ENCODE data around the gene SLC26A11. TPM values are rescaled to one million over a fixed set of nuclear protein-coding genes. Genes with fewer than 3 reads are reported as not detected.

Gene SLC26A11
- total and polyA plus RNA-seq, 2 donors (not counting 1 experiment from before 2014, with no cell fraction given): 5.8 to 19.3 TPM

DNA sequence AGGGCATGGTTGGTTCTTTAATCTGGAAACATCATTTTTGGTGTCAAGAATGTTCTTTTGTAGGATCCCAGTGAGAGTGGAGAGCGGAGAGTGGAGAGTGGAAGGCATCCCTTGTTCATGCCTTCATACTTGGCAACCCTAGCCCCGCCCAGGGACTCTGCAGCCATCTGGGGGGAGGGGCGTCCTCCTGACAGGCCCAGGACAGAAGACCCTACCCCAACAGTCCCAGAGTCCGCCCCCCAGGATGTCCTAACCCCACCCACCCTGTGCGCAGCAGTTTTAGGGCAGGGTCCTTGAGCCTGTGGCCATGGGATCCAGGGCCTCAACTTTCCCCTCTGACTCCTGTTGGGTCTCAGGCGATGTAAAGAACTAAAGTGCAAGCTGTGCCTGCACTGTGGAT, 4.5 kb downstream of the SLC26A11 start:
- no peak for DNase-seq (ENCODE audit: low read depth in 2 of 2)
- no peak overlapping the region for H3K9ac ChIP-seq (ENCODE audit: insufficient read depth, low read length)

DNA sequence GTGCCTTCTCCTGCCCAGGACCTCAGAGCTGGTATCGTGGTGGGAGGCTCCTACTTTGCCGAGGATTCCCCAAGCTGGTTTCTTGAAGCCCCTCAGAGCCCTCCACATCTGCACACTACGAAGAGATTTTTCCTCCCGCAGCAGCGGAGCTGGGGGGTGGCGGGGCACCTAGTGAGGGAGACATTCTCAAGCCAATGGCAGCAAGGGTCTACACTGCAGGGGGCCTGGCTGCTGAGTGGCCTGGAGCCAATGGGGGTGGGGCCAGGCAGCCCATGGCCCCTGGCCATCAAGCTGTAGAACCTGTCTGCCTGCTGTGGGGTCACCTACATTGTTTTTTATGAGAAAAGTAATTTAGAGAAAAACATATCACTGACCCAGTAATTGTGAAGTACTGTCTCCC, 5.0 kb downstream of the SLC26A11 start:
- H3K79me2 ChIP-seq (ENCODE audit: control insufficient read depth, insufficient read depth, low read length): no peaks in the 10 kb centered on the region
- H3K9ac ChIP-seq (ENCODE audit: insufficient read depth, low read length): no peak overlapping the region
- DNase-seq (ENCODE audit: low read depth in 2 of 2): no peak
- no peaks in the 10 kb centered on the region for H3K27me3 ChIP-seq (ENCODE audit: control insufficient read depth, insufficient read depth, low read length)
- no peak overlapping the region for H3K27ac ChIP-seq (ENCODE audit: insufficient read depth, low read length)
- H3K4me2 ChIP-seq (ENCODE audit: extremely low read depth, insufficient read depth, low read length): no peak overlapping the region
- H4K20me1 ChIP-seq (ENCODE audit: control insufficient read depth, extremely low read depth, insufficient read depth, low read length): no peaks in the 10 kb centered on the region
- no peaks in the 10 kb centered on the region for H3K9me3 ChIP-seq (ENCODE audit: control insufficient read depth, insufficient read depth, low read depth, low read length)
- no peak overlapping the region for H3K4me3 ChIP-seq (replicated peaks in 1 of 4; ENCODE audit: control extremely low read depth in 1 of 4, insufficient read depth in 1 of 4, low read depth in 3 of 4, low read length in 4 of 4)
- TF ChIP-seq, protein P1, sequence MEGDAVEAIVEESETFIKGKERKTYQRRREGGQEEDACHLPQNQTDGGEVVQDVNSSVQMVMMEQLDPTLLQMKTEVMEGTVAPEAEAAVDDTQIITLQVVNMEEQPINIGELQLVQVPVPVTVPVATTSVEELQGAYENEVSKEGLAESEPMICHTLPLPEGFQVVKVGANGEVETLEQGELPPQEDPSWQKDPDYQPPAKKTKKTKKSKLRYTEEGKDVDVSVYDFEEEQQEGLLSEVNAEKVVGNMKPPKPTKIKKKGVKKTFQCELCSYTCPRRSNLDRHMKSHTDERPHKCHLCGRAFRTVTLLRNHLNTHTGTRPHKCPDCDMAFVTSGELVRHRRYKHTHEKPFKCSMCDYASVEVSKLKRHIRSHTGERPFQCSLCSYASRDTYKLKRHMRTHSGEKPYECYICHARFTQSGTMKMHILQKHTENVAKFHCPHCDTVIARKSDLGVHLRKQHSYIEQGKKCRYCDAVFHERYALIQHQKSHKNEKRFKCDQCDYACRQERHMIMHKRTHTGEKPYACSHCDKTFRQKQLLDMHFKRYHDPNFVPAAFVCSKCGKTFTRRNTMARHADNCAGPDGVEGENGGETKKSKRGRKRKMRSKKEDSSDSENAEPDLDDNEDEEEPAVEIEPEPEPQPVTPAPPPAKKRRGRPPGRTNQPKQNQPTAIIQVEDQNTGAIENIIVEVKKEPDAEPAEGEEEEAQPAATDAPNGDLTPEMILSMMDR (conservative IDR thresholded peaks at IDR 0.05 in 1 of 2, IDR thresholded peaks at IDR 0.05 in 1 of 2; ENCODE audit: low read depth in 1 of 2, low read length in 2 of 2): no peak
- TF ChIP-seq EZH2 (IDR thresholded peaks at IDR 0.05; ENCODE audit: low read length, missing control alignments): no peak
- no peaks in the 10 kb centered on the region for H3K4me1 ChIP-seq (ENCODE audit: control insufficient read depth, extremely low read depth, insufficient read depth, low read length)
- no peak overlapping the region for H2AFZ ChIP-seq (ENCODE audit: low read length)
- H3K36me3 ChIP-seq (ENCODE audit: control insufficient read depth, insufficient read depth, low read length): peaks cover 4% of the 10 kb centered on the region

More for the DNA sequence above, 4.5 kb downstream of the SLC26A11 start:
- Histone ChIP-seq H3K36me3 (ENCODE audit: control insufficient read depth, insufficient read depth, low read length) (peaks cover 4% of the 10 kb centered on the region), H3K4me3 (replicated peaks in 1 of 4; ENCODE audit: control extremely low read depth in 1 of 4, insufficient read depth in 1 of 4, low read depth in 3 of 4, low read length in 4 of 4) (no peak overlapping the region), H3K79me2 (ENCODE audit: control insufficient read depth, insufficient read depth, low read length) (peaks cover 2% of the 10 kb centered on the region), H3K27ac (ENCODE audit: insufficient read depth, low read length) (no peak overlapping the region), H3K9me3 (ENCODE audit: control insufficient read depth, insufficient read depth, low read depth, low read length) (no peaks in the 10 kb centered on the region), H3K27me3 (ENCODE audit: control insufficient read depth, insufficient read depth, low read length) (no peaks in the 10 kb centered on the region), H3K4me2 (ENCODE audit: extremely low read depth, insufficient read depth, low read length) (no peak overlapping the region), H3K4me1 (ENCODE audit: control insufficient read depth, extremely low read depth, insufficient read depth, low read length) (peaks cover 2% of the 10 kb centered on the region), H4K20me1 (ENCODE audit: control insufficient read depth, extremely low read depth, insufficient read depth, low read length) (no peaks in the 10 kb centered on the region), H2AFZ (ENCODE audit: low read length) (no peak overlapping the region)
- no peak for TF ChIP-seq EZH2 (IDR thresholded peaks at IDR 0.05; ENCODE audit: low read length, missing control alignments)
- TF ChIP-seq, protein P1 (conservative IDR thresholded peaks at IDR 0.05 in 1 of 2, IDR thresholded peaks at IDR 0.05 in 1 of 2; ENCODE audit: low read depth in 1 of 2, low read length in 2 of 2): no peak

DNA sequence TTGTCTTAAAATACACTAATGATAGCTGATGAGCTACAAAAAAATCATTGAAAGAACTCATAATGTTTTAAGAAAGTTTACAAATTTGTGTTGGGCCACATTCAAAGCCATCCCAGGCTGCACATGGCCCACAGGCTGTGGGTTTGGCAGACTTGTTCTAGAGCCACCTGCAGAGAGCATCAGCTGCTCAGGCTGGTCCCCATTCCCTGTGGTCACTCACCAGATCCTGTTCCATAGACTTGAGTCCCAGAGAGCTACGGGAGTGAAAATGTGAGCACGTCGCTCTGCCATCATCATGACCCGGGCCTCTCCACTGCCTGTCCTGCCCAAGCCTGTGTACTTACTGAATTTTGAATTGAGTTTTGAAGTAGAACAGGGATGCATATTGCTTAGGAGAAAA, 6.9 kb downstream of the SLC26A11 start:
- H3K27ac ChIP-seq (ENCODE audit: insufficient read depth, low read length): no peak overlapping the region
- H3K9me3 ChIP-seq (ENCODE audit: control insufficient read depth, insufficient read depth, low read depth, low read length): no peaks in the 10 kb centered on the region
- no peak overlapping the region for H3K9ac ChIP-seq (ENCODE audit: insufficient read depth, low read length)
- H2AFZ ChIP-seq (ENCODE audit: low read length): no peak overlapping the region
- H3K4me3 ChIP-seq (replicated peaks in 1 of 4; ENCODE audit: control extremely low read depth in 1 of 4, insufficient read depth in 1 of 4, low read depth in 3 of 4, low read length in 4 of 4): no peak overlapping the region
- H3K36me3 ChIP-seq (ENCODE audit: control insufficient read depth, insufficient read depth, low read length): peaks cover 4% of the 10 kb centered on the region
- no peak for DNase-seq (ENCODE audit: low read depth in 2 of 2)
- no peaks in the 10 kb centered on the region for H3K79me2 ChIP-seq (ENCODE audit: control insufficient read depth, insufficient read depth, low read length)
- no peak for TF ChIP-seq EZH2 (IDR thresholded peaks at IDR 0.05; ENCODE audit: low read length, missing control alignments)
- TF ChIP-seq, protein P1 (conservative IDR thresholded peaks at IDR 0.05 in 1 of 2, IDR thresholded peaks at IDR 0.05 in 1 of 2; ENCODE audit: low read depth in 1 of 2, low read length in 2 of 2): no peak
- H3K4me2 ChIP-seq (ENCODE audit: extremely low read depth, insufficient read depth, low read length): no peak overlapping the region
- no peaks in the 10 kb centered on the region for H3K27me3 ChIP-seq (ENCODE audit: control insufficient read depth, insufficient read depth, low read length)
- H3K4me1 ChIP-seq (ENCODE audit: control insufficient read depth, extremely low read depth, insufficient read depth, low read length): no peaks in the 10 kb centered on the region
- H4K20me1 ChIP-seq (ENCODE audit: control insufficient read depth, extremely low read depth, insufficient read depth, low read length): no peaks in the 10 kb centered on the region
